Neural cell (in vitro differentiated cells): ENCODE measurements around the gene RABL6.

Experiments
- EP300 ChIP-seq: fragments of 450-650 bp; conservative IDR thresholded peaks from 2 replicates; pipeline ENCODE4 v1.6.1; 2014; ENCODE audit warnings: antibody characterized with exemption, mild to moderate bottlenecking, moderate library complexity; ENCODE audit not compliant: poor library complexity, severe bottlenecking
- MXI1 ChIP-seq: fragments of 450-650 bp; conservative IDR thresholded peaks from 2 replicates; pipeline ENCODE4 v1.6.1; 2014; ENCODE audit warnings: antibody characterized with exemption, mild to moderate bottlenecking; ENCODE audit not compliant: poor library complexity, severe bottlenecking
- POLR2AphosphoS5 ChIP-seq: IDR thresholded peaks from 2 replicates; pipeline ENCODE4 v1.6.1; 2012
- SMC3 ChIP-seq: fragments of 450-650 bp; conservative IDR thresholded peaks from 2 replicates; pipeline ENCODE4 v1.6.1; 2014; ENCODE audit warnings: antibody characterized with exemption, mild to moderate bottlenecking, moderate library complexity; ENCODE audit not compliant: poor library complexity
- TAF1 ChIP-seq: IDR thresholded peaks from 2 replicates; pipeline ENCODE4 v1.6.1; 2012; ENCODE audit warnings: low read depth
- TF ChIP-seq, protein P1 (sequence below): fragments of 450-650 bp; IDR thresholded peaks from 2 replicates; pipeline ENCODE4 v1.5.1; 2014; ENCODE audit warnings: antibody characterized with exemption, mild to moderate bottlenecking, moderate library complexity; ENCODE audit not compliant: poor library complexity, severe bottlenecking

DNA sequence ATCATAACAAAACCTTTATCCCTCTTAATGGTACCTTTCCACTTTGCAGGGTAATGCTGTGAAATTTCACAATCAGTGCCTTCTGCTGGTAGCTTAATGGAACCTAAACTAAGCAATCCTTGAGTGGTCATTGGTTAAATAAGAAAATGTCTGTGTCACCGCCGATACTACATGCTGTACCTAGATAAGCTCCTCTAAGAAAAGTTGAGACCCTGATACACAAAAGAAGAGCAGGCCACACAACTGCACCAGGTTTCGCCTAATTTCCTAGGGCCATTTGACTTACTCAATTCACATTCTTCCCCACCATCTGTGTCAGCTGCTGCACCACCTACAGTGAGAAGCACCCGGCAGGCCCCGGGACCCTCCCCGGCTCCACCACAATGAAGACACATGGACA, 67.4 kb downstream of the RABL6 start:
- TF ChIP-seq TAF1 (no peak), SMC3 (no peak), POLR2AphosphoS5 (no peak), EP300 (no peak), MXI1 (no peak)
- TF ChIP-seq, protein P1, sequence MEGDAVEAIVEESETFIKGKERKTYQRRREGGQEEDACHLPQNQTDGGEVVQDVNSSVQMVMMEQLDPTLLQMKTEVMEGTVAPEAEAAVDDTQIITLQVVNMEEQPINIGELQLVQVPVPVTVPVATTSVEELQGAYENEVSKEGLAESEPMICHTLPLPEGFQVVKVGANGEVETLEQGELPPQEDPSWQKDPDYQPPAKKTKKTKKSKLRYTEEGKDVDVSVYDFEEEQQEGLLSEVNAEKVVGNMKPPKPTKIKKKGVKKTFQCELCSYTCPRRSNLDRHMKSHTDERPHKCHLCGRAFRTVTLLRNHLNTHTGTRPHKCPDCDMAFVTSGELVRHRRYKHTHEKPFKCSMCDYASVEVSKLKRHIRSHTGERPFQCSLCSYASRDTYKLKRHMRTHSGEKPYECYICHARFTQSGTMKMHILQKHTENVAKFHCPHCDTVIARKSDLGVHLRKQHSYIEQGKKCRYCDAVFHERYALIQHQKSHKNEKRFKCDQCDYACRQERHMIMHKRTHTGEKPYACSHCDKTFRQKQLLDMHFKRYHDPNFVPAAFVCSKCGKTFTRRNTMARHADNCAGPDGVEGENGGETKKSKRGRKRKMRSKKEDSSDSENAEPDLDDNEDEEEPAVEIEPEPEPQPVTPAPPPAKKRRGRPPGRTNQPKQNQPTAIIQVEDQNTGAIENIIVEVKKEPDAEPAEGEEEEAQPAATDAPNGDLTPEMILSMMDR, result no peak
